ENCODE data around the gene ATXN2.

The ATXN2 gene

GRCh38 chr12:111430433-111431353 is 168.4 kb downstream of the ATXN2 start:
- H3K9me3 ChIP-seq (replicated peaks in 1 of 2; ENCODE audit: control insufficient read depth in 2 of 2, insufficient read depth in 1 of 2, low read depth in 1 of 2, low read length in 2 of 2), result no peaks in the 10 kb centered on the region
- H4K8ac ChIP-seq (ENCODE audit: low read depth, low read length), result no peak overlapping the region
- WGBS, 2 donors (ENCODE audit: extremely low coverage in 2 of 2, insufficient read length in 2 of 2, insufficient replicate concordance in 1 of 2), result no CpG with 5 or more reads among the region's 17 CpGs
- H2AFZ ChIP-seq (ENCODE audit: low read length), result no peak overlapping the region
- H2BK12ac ChIP-seq (ENCODE audit: low read length), result no peak overlapping the region
- H3K4me2 ChIP-seq (ENCODE audit: insufficient read depth, low read length, poor library complexity, severe bottlenecking), result no peak overlapping the region
- H3K27ac ChIP-seq (replicated peaks; ENCODE audit: low read length), result no peak overlapping the region
- no peak overlapping the region for H3K4ac ChIP-seq (ENCODE audit: low read length)
- H3K79me1 ChIP-seq (ENCODE audit: low read depth, low read length), result peaks cover 8% of the 10 kb centered on the region
- no peaks in the 10 kb centered on the region for H3K27me3 ChIP-seq (ENCODE audit: control insufficient read depth in 3 of 3, insufficient read depth in 3 of 3, low read depth in 1 of 3, low read length in 3 of 3)
- H3K4me1 ChIP-seq (ENCODE audit: control insufficient read depth in 2 of 2, insufficient read depth in 1 of 2, low read depth in 1 of 2, low read length in 2 of 2), result peaks cover 7% of the 10 kb centered on the region in 2 donors
- no peak overlapping the region for H2BK120ac ChIP-seq (ENCODE audit: low read depth, low read length)
- H3K36me3 ChIP-seq (replicated peaks in 1 of 2; ENCODE audit: control insufficient read depth in 2 of 2, insufficient read depth in 2 of 2, low read length in 2 of 2), result no peaks in the 10 kb centered on the region
- no peak overlapping the region for H4K91ac ChIP-seq (ENCODE audit: low read depth, low read length, poor library complexity)
- H3K18ac ChIP-seq (ENCODE audit: low read length), result peak overlapping the region; percentile 86
- H3K23ac ChIP-seq (ENCODE audit: low read depth, low read length, poor library complexity), result no peak overlapping the region
- peak overlapping the region; percentile 8 for H2BK5ac ChIP-seq (ENCODE audit: low read length)
- H3K9ac ChIP-seq (ENCODE audit: low read depth, low read length, poor library complexity), result no peak overlapping the region
- no peak for DNase-seq (ENCODE audit: low spot score)
- no peak overlapping the region for H3K14ac ChIP-seq (ENCODE audit: low read length)
- peak overlapping the region; percentile 60 for H2BK15ac ChIP-seq (ENCODE audit: low read length)
- peak overlapping the region; percentile 83 for H2AK5ac ChIP-seq (ENCODE audit: low read depth, low read length)
- no peak overlapping the region for H3K4me3 ChIP-seq (ENCODE audit: low read length in 2 of 2)

- no peak for DNase-seq (ENCODE audit: low spot score)
- Histone ChIP-seq H4K8ac (ENCODE audit: low read depth, low read length) (no peak overlapping the region), H3K4me3 (ENCODE audit: low read length in 2 of 2) (no peak overlapping the region), H3K14ac (ENCODE audit: low read length) (no peak overlapping the region), H3K27ac (replicated peaks; ENCODE audit: low read length) (no peak overlapping the region), H2BK12ac (ENCODE audit: low read length) (no peak overlapping the region), H3K23ac (ENCODE audit: low read depth, low read length, poor library complexity) (no peak overlapping the region), H3K9ac (ENCODE audit: low read depth, low read length, poor library complexity) (no peak overlapping the region), H3K79me1 (ENCODE audit: low read depth, low read length) (peaks cover 6% of the 10 kb centered on the region), H4K91ac (ENCODE audit: low read depth, low read length, poor library complexity) (no peak overlapping the region), H3K18ac (ENCODE audit: low read length) (peak overlapping the region; percentile 70), H3K4me2 (ENCODE audit: insufficient read depth, low read length, poor library complexity, severe bottlenecking) (no peak overlapping the region), H2BK15ac (ENCODE audit: low read length) (peak overlapping the region; percentile 32), H3K27me3 (ENCODE audit: control insufficient read depth in 3 of 3, insufficient read depth in 3 of 3, low read depth in 1 of 3, low read length in 3 of 3) (no peaks in the 10 kb centered on the region), H2AK5ac (ENCODE audit: low read depth, low read length) (no peak overlapping the region), H2BK5ac (ENCODE audit: low read length) (peak overlapping the region; percentile 8), H3K9me3 (replicated peaks in 1 of 2; ENCODE audit: control insufficient read depth in 2 of 2, insufficient read depth in 1 of 2, low read depth in 1 of 2, low read length in 2 of 2) (no peaks in the 10 kb centered on the region), H3K36me3 (replicated peaks in 1 of 2; ENCODE audit: control insufficient read depth in 2 of 2, insufficient read depth in 2 of 2, low read length in 2 of 2) (no peaks in the 10 kb centered on the region), H3K4ac (ENCODE audit: low read length) (no peak overlapping the region), H2BK120ac (ENCODE audit: low read depth, low read length) (no peak overlapping the region), H3K4me1 (ENCODE audit: control insufficient read depth in 2 of 2, insufficient read depth in 1 of 2, low read depth in 1 of 2, low read length in 2 of 2) (peaks cover 7 to 10% of the 10 kb centered on the region in 2 donors), H2AFZ (ENCODE audit: low read length) (no peak overlapping the region)
- WGBS, 2 donors (ENCODE audit: extremely low coverage in 2 of 2, insufficient read length in 2 of 2, insufficient replicate concordance in 1 of 2), result no CpG with 5 or more reads among the region's 21 CpGs
Observed at GRCh38 chr12:111429828-111430432, 169.2 kb downstream of the ATXN2 start.

- Histone ChIP-seq H4K8ac (ENCODE audit: low read depth, low read length) (no peak overlapping the region), H3K14ac (ENCODE audit: low read length) (no peak overlapping the region), H3K27ac (replicated peaks; ENCODE audit: low read length) (no peak overlapping the region), H3K27me3 (ENCODE audit: control insufficient read depth in 3 of 3, insufficient read depth in 3 of 3, low read depth in 1 of 3, low read length in 3 of 3) (no peaks in the 10 kb centered on the region), H2BK12ac (ENCODE audit: low read length) (no peak overlapping the region), H3K9me3 (replicated peaks in 1 of 2; ENCODE audit: control insufficient read depth in 2 of 2, insufficient read depth in 1 of 2, low read depth in 1 of 2, low read length in 2 of 2) (no peaks in the 10 kb centered on the region), H2BK120ac (ENCODE audit: low read depth, low read length) (no peak overlapping the region), H3K79me1 (ENCODE audit: low read depth, low read length) (peaks cover 6% of the 10 kb centered on the region), H2AFZ (ENCODE audit: low read length) (no peak overlapping the region), H3K4me3 (ENCODE audit: low read length in 2 of 2) (no peak overlapping the region), H3K4me1 (ENCODE audit: control insufficient read depth in 2 of 2, insufficient read depth in 1 of 2, low read depth in 1 of 2, low read length in 2 of 2) (peaks cover 7 to 15% of the 10 kb centered on the region in 2 donors), H2BK15ac (ENCODE audit: low read length) (no peak overlapping the region), H3K4ac (ENCODE audit: low read length) (no peak overlapping the region), H2BK5ac (ENCODE audit: low read length) (no peak overlapping the region), H3K36me3 (replicated peaks in 1 of 2; ENCODE audit: control insufficient read depth in 2 of 2, insufficient read depth in 2 of 2, low read length in 2 of 2) (no peaks in the 10 kb centered on the region), H4K91ac (ENCODE audit: low read depth, low read length, poor library complexity) (no peak overlapping the region), H3K9ac (ENCODE audit: low read depth, low read length, poor library complexity) (no peak overlapping the region), H3K4me2 (ENCODE audit: insufficient read depth, low read length, poor library complexity, severe bottlenecking) (no peak overlapping the region), H3K18ac (ENCODE audit: low read length) (peak overlapping the region; percentile 63), H3K23ac (ENCODE audit: low read depth, low read length, poor library complexity) (peak overlapping the region; percentile 20), H2AK5ac (ENCODE audit: low read depth, low read length) (peak overlapping the region; percentile 17)
- DNase-seq (ENCODE audit: low spot score), result no peak
- WGBS, 2 donors (ENCODE audit: extremely low coverage in 2 of 2, insufficient read length in 2 of 2, insufficient replicate concordance in 1 of 2), result no CpG with 5 or more reads among the region's 21 CpGs
Observed at GRCh38 chr12:111428728-111429175, 170.4 kb downstream of the ATXN2 start.

- DNase-seq (ENCODE audit: low spot score), result no peak
Observed at GRCh38 chr12:111428081-111428727, 170.9 kb downstream of the ATXN2 start.

More at GRCh38 chr12:111428081-111428727, 170.9 kb downstream of the ATXN2 start:
- Histone ChIP-seq H3K9ac (ENCODE audit: low read depth, low read length, poor library complexity) (no peak overlapping the region), H3K14ac (ENCODE audit: low read length) (no peak overlapping the region), H2BK120ac (ENCODE audit: low read depth, low read length) (no peak overlapping the region), H3K23ac (ENCODE audit: low read depth, low read length, poor library complexity) (peak overlapping the region; percentile 20), H3K4ac (ENCODE audit: low read length) (no peak overlapping the region), H3K27me3 (ENCODE audit: control insufficient read depth in 3 of 3, insufficient read depth in 3 of 3, low read depth in 1 of 3, low read length in 3 of 3) (no peaks in the 10 kb centered on the region), H4K8ac (ENCODE audit: low read depth, low read length) (no peak overlapping the region), H4K91ac (ENCODE audit: low read depth, low read length, poor library complexity) (no peak overlapping the region), H2BK15ac (ENCODE audit: low read length) (no peak overlapping the region), H3K4me1 (ENCODE audit: control insufficient read depth in 2 of 2, insufficient read depth in 1 of 2, low read depth in 1 of 2, low read length in 2 of 2) (peaks cover 7 to 15% of the 10 kb centered on the region in 2 donors), H3K36me3 (replicated peaks in 1 of 2; ENCODE audit: control insufficient read depth in 2 of 2, insufficient read depth in 2 of 2, low read length in 2 of 2) (no peaks in the 10 kb centered on the region), H2BK5ac (ENCODE audit: low read length) (no peak overlapping the region), H2AFZ (ENCODE audit: low read length) (no peak overlapping the region), H3K4me2 (ENCODE audit: insufficient read depth, low read length, poor library complexity, severe bottlenecking) (no peak overlapping the region), H2AK5ac (ENCODE audit: low read depth, low read length) (peak overlapping the region; percentile 22), H3K4me3 (ENCODE audit: low read length in 2 of 2) (no peak overlapping the region), H2BK12ac (ENCODE audit: low read length) (no peak overlapping the region), H3K18ac (ENCODE audit: low read length) (peak overlapping the region; percentile 63), H3K9me3 (replicated peaks in 1 of 2; ENCODE audit: control insufficient read depth in 2 of 2, insufficient read depth in 1 of 2, low read depth in 1 of 2, low read length in 2 of 2) (no peaks in the 10 kb centered on the region), H3K27ac (replicated peaks; ENCODE audit: low read length) (no peak overlapping the region), H3K79me1 (ENCODE audit: low read depth, low read length) (peaks cover 6% of the 10 kb centered on the region)
- no CpG with 5 or more reads among the region's 9 CpGs for WGBS, 2 donors (ENCODE audit: extremely low coverage in 2 of 2, insufficient read length in 2 of 2, insufficient replicate concordance in 1 of 2)
